IMR-90 (cell line): Measurements from ENCODE around the gene TPGS1. TPM values are rescaled to one million over a fixed set of nuclear protein-coding genes. Genes with fewer than 3 reads are reported as not detected.

ENCODE experiments used
- ATAC-seq: fragments of 200-7000 bp; cut with Tn5 transposase; 2 replicates; pipeline ENCODE4 v1.9.1; 2020; ENCODE audit warnings: low read depth, mild to moderate bottlenecking, moderate library complexity
- BruUV-seq: library from RNA; stranded (reverse); fragments of 400-500 nt; replicated peaks from 2 replicates; lab custom pipeline; 2021; lab: Mats Ljungman, UMichigan
- CTCF ChIA-PET: fragments of 300-600 bp; formaldehyde crosslinking; extraction: SDS; loops from one replicate; lab custom pipeline; 2021; ENCODE audit warnings: antibody characterized with exemption; lab: Yijun Ruan, JAX
- POLR2A ChIA-PET: fragments of 300-600 bp; sonication (Branson Sonifier 250); formaldehyde crosslinking; loops from one replicate; lab custom pipeline; 2022; ENCODE audit warnings: antibody characterized with exemption; ENCODE audit not compliant: unreplicated experiment; lab: Charles Lee
- DNase-seq: peaks from one replicate; pipeline ENCODE4 v3.0.0; 2013
- H2AFZ ChIP-seq: replicated peaks from 2 replicates; pipeline ENCODE3; 2013; ENCODE audit warnings: low read length, mild to moderate bottlenecking; ENCODE audit not compliant: poor library complexity
- H2AK5ac ChIP-seq: 2 replicates; pipeline ENCODE4 v1.6.1; 2013; ENCODE audit warnings: low read depth, low read length, inconsistent platforms
- H2AK9ac ChIP-seq: replicated peaks from 2 replicates; pipeline ENCODE3; 2013; ENCODE audit warnings: mild to moderate bottlenecking, low read depth, low read length, moderate library complexity; ENCODE audit not compliant: poor library complexity
- H2BK120ac ChIP-seq: 2 replicates; pipeline ENCODE4 v1.6.1; 2013; ENCODE audit warnings: low read depth, low read length, inconsistent platforms
- H2BK15ac ChIP-seq: 3 replicates; pipeline ENCODE4 v1.6.1; 2013; ENCODE audit warnings: low read depth, low read length, inconsistent platforms
- H2BK20ac ChIP-seq: 2 replicates; pipeline ENCODE4 v1.6.1; 2013; ENCODE audit warnings: low read depth, mild to moderate bottlenecking, inconsistent platforms, low read length, moderate library complexity
- H2BK5ac ChIP-seq: 2 replicates; pipeline ENCODE4 v1.6.1; 2013; ENCODE audit warnings: mild to moderate bottlenecking, low read depth, low read length, inconsistent platforms; ENCODE audit not compliant: poor library complexity, severe bottlenecking
- H3K14ac ChIP-seq: replicated peaks from 2 replicates; pipeline ENCODE4 v1.6.1; 2013; ENCODE audit warnings: low read depth, low read length, inconsistent platforms
- H3K18ac ChIP-seq: 2 replicates; pipeline ENCODE4 v1.6.1; 2013; ENCODE audit warnings: low read depth, low read length, control low read depth
- H3K23ac ChIP-seq: 2 replicates; pipeline ENCODE4 v1.6.1; 2013; ENCODE audit warnings: low read depth, low read length, inconsistent platforms
- H3K27ac ChIP-seq: 2 replicates; pipeline ENCODE4 v1.5.1; 2013; ENCODE audit warnings: mild to moderate bottlenecking, control low read depth, low read length; ENCODE audit not compliant: insufficient read depth
- H3K27me3 ChIP-seq: 2 replicates; pipeline ENCODE4 v1.6.1; 2013; ENCODE audit warnings: low read length; ENCODE audit not compliant: control insufficient read depth, insufficient read depth
- H3K36me3 ChIP-seq: 2 replicates; pipeline ENCODE4 v1.6.1; 2013; ENCODE audit warnings: low read length, mixed read lengths; ENCODE audit not compliant: control insufficient read depth, insufficient read depth
- H3K4ac ChIP-seq: 2 replicates; pipeline ENCODE4 v1.6.1; 2013; ENCODE audit warnings: low read depth, low read length, inconsistent platforms
- H3K4me1 ChIP-seq: 2 replicates; pipeline ENCODE4 v1.6.1; 2013; ENCODE audit warnings: low read length, mixed read lengths; ENCODE audit not compliant: control insufficient read depth, insufficient read depth
- H3K4me2 ChIP-seq: 2 replicates; pipeline ENCODE4 v1.6.1; 2013; ENCODE audit warnings: low read depth, mild to moderate bottlenecking, control low read depth, low read length, moderate library complexity
- H3K4me3 ChIP-seq: 2 replicates; pipeline ENCODE4 v1.5.1; 2013; ENCODE audit warnings: low read depth, mild to moderate bottlenecking, control low read depth, low read length, moderate library complexity; ENCODE audit not compliant: insufficient read depth
- H3K56ac ChIP-seq: 2 replicates; pipeline ENCODE4 v1.6.1; 2013; ENCODE audit warnings: low read length, inconsistent platforms; ENCODE audit not compliant: insufficient read depth; ENCODE audit errors: extremely low read depth
- H3K79me1 ChIP-seq, 2 experiments: 2 replicates each; pipeline ENCODE4 v1.6.1; 2013; ENCODE audit warnings: low read length in 2 of 2, inconsistent platforms in 1 of 2, low read depth in 1 of 2
- H3K9ac ChIP-seq: 2 replicates; pipeline ENCODE4 v1.6.1; 2013; ENCODE audit warnings: low read depth, low read length, control low read depth
- H3K9me1 ChIP-seq: 2 replicates; pipeline ENCODE4 v1.6.1; 2013; ENCODE audit warnings: low read length, inconsistent platforms; ENCODE audit not compliant: insufficient read depth
- H3K9me3 ChIP-seq: 2 replicates; pipeline ENCODE4 v1.6.1; 2013; ENCODE audit warnings: low read length; ENCODE audit not compliant: control insufficient read depth, insufficient read depth
- H4K20me1 ChIP-seq: 2 replicates; pipeline ENCODE4 v1.6.1; 2013; ENCODE audit warnings: low read length, inconsistent platforms; ENCODE audit not compliant: insufficient read depth
- H4K5ac ChIP-seq: 2 replicates; pipeline ENCODE4 v1.6.1; 2013; ENCODE audit warnings: mild to moderate bottlenecking, low read depth, low read length, control low read depth
- H4K8ac ChIP-seq, 2 experiments: 2 replicates each; pipeline ENCODE4 v1.6.1; 2013; ENCODE audit warnings: low read depth in 2 of 2, low read length in 2 of 2, control low read depth in 1 of 2, inconsistent platforms in 1 of 2
- H4K91ac ChIP-seq: 2 replicates; pipeline ENCODE4 v1.6.1; 2013; ENCODE audit warnings: low read depth, low read length, inconsistent platforms; ENCODE audit not compliant: insufficient read depth
- BHLHE40 ChIP-seq: fragments of 150-350 bp; IDR thresholded peaks from 2 replicates; pipeline ENCODE4 v1.6.1; 2016; ENCODE audit warnings: mild to moderate bottlenecking, low read depth, low read length
- CEBPB ChIP-seq: IDR thresholded peaks from 2 replicates; pipeline ENCODE4 v1.6.1; 2012; ENCODE audit warnings: low read depth, low read length, improper control_type of control experiment
- CHD1 ChIP-seq: IDR thresholded peaks from 2 replicates; pipeline ENCODE4 v1.6.1; 2012; ENCODE audit warnings: low read depth, low read length, improper control_type of control experiment
- FOS ChIP-seq: fragments of 150-350 bp; IDR thresholded peaks from 2 replicates; pipeline ENCODE4 v1.6.1; 2016; ENCODE audit warnings: low read depth, low read length
- MAFK ChIP-seq: IDR thresholded peaks from 2 replicates; pipeline ENCODE4 v1.6.1; 2012; ENCODE audit warnings: low read depth, low read length, improper control_type of control experiment
- MAZ ChIP-seq: IDR thresholded peaks from 2 replicates; pipeline ENCODE4 v1.6.1; 2012; ENCODE audit warnings: low read depth, mild to moderate bottlenecking, low read length, improper control_type of control experiment, moderate library complexity, borderline replicate concordance
- MXI1 ChIP-seq: IDR thresholded peaks from 2 replicates; pipeline ENCODE4 v1.6.1; 2012; ENCODE audit warnings: low read depth, mild to moderate bottlenecking, low read length, moderate library complexity, borderline replicate concordance
- NFE2L2 ChIP-seq: fragments of 150-350 bp; IDR thresholded peaks from 2 replicates; pipeline ENCODE4 v1.6.1; 2016; ENCODE audit warnings: low read depth, mild to moderate bottlenecking, low read length
- POLR2A ChIP-seq: IDR thresholded peaks from 2 replicates; pipeline ENCODE4 v1.6.1; 2012; ENCODE audit warnings: mild to moderate bottlenecking, low read depth, low read length
- RAD21 ChIP-seq: IDR thresholded peaks from 2 replicates; pipeline ENCODE4 v1.6.1; 2012; ENCODE audit warnings: low read length, improper control_type of control experiment
- RCOR1 ChIP-seq: IDR thresholded peaks from 2 replicates; pipeline ENCODE4 v1.6.1; 2012; ENCODE audit warnings: mild to moderate bottlenecking, low read length, improper control_type of control experiment; ENCODE audit not compliant: insufficient replicate concordance
- RFX5 ChIP-seq: IDR thresholded peaks from 2 replicates; pipeline ENCODE4 v1.8.0; 2012; ENCODE audit warnings: low read depth, mild to moderate bottlenecking, low read length, moderate library complexity
- SMC3 ChIP-seq: fragments of 150-350 bp; IDR thresholded peaks from 2 replicates; pipeline ENCODE4 v1.6.1; 2016; ENCODE audit warnings: low read depth, mild to moderate bottlenecking, antibody characterized with exemption, low read length, moderate library complexity
- WGBS, 2 experiments: methylation state at CpG; one replicate each; pipeline versions ENCODE4 v1.1.5 to v1.1.7; 2013; ENCODE audit warnings: missing lambda C conversion rate in 2 of 2; ENCODE audit not compliant: insufficient read length in 1 of 2; ENCODE audit errors: extremely low coverage in 2 of 2; 5-methylcytosine and 5-hydroxymethylcytosine counted together
- dilution Hi-C: fragments of 300-500 bp; cut with HindIII; formaldehyde crosslinking; loops from one replicate; pipeline ENCODE4 v1.14.3; 2018; ENCODE audit warnings: low sequenced_read_pairs; ENCODE audit not compliant: unreplicated experiment
- in situ Hi-C: fragments of 300-500 bp; cut with MboI; formaldehyde crosslinking; loops from 3 replicates; pipeline ENCODE4 v1.14.3; 2019; ENCODE audit warnings: low sequenced_read_pairs, inconsistent platforms, mixed read lengths
- intact Hi-C: fragments of 100-400 bp; cut with micrococcal nuclease; formaldehyde crosslinking; loops from 2 replicates; pipeline ENCODE4 v1.10.0; 2022
- polyA plus RNA-seq, 3 experiments: library from polyadenylated mRNA; depleted of rRNA; stranded (reverse); fragments of >200 nt; gene quantifications; 2 replicates each; pipeline ENCODE4 v1.2.3, GENCODE V29; 2012; ENCODE audit warnings: low replicate concordance in 1 of 3
- total RNA-seq: library from RNA; depleted of rRNA; stranded (reverse); fragments of >200 nt; gene quantifications from 2 replicates; pipeline ENCODE4 v1.2.3, GENCODE V29; 2012
- TF ChIP-seq, protein P1 (sequence below): conservative IDR thresholded peaks from 2 replicates; pipeline ENCODE4 v1.5.1; 2012; ENCODE audit warnings: mild to moderate bottlenecking, low read depth, low read length, improper control_type of control experiment
- TF ChIP-seq, protein P2 (sequence below): fragments of 150-350 bp; IDR thresholded peaks from 2 replicates; pipeline ENCODE4 v1.6.1; 2017; ENCODE audit warnings: mild to moderate bottlenecking, antibody characterized with exemption, low read length, low read depth
- TF ChIP-seq, protein P3 (sequence below): fragments of 150-350 bp; IDR thresholded peaks from 2 replicates; pipeline ENCODE4 v1.6.1; 2016; ENCODE audit warnings: low read depth, mild to moderate bottlenecking, low read length, moderate library complexity, borderline replicate concordance

TPGS1 gene
- total and polyA plus RNA-seq, 2 of the 4 experiments (the other 2 are of a cell fraction) = 2.7 to 6.3 TPM

DNA sequence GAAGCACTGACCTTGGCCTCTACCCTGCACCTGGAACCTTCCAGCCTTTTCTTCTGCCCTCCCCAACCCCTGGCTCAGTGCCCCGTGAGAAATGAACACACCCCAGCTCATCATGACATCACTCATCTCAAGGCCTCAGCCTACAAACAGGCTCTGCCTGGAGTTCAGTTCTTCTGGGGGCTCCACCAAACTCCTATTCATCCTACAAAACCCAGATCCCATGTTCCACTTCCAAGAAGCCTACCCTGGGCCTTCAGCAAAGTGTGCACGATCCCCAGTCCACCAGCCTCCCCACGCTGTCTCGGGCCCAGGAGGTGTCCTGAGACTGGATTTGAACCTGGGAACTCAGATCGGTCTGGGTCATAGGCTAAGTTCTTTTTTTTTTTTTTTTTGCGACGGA lies 37.5 kb upstream of the TPGS1 start:
- Histone ChIP-seq H4K8ac (no peak overlapping the region), H2AK9ac (no peak overlapping the region), H3K9me3 (no peaks in the 10 kb centered on the region), H3K4me3 (no peak overlapping the region), H3K18ac (no peak overlapping the region), H3K23ac (no peak overlapping the region), H3K9ac (no peak overlapping the region), H3K9me1 (no peaks in the 10 kb centered on the region), H3K27me3 (no peaks in the 10 kb centered on the region; the same call in 1 of the 2 replicates), H3K79me1 (no peaks in the 10 kb centered on the region), H4K91ac (no peak overlapping the region), H2BK20ac (no peak overlapping the region), H3K14ac (no peak overlapping the region), H4K5ac (no peak overlapping the region), H3K4me1 (peaks cover 3% of the 10 kb centered on the region; the same call in 1 of the 2 replicates), H2AFZ (no peak overlapping the region), H2BK5ac (no peak overlapping the region), H2BK120ac (no peak overlapping the region), H3K4ac (no peak overlapping the region), H3K36me3 (no peaks in the 10 kb centered on the region), H3K56ac (no peak overlapping the region), H3K4me2 (no peak overlapping the region), H3K27ac (no peak overlapping the region), H2BK15ac (no peak overlapping the region), H2AK5ac (no peak overlapping the region), H4K20me1 (no peaks in the 10 kb centered on the region)
- ChIA-PET POLR2A (no interaction called here), CTCF (no interaction called here)
- whole genome bisulfite sequencing, 2 experiments = 86% methylated on average over 1 of the region's 7 CpGs; no CpG with 5 or more reads in 1 of the 2 experiments
- TF ChIP-seq POLR2A (no peak), MXI1 (no peak), SMC3 (no peak), MAFK (no peak), RCOR1 (no peak), CEBPB (no peak), RFX5 (no peak), FOS (no peak), MAZ (no peak), NFE2L2 (no peak), RAD21 (no peak), BHLHE40 (no peak), CHD1 (no peak)
- TF ChIP-seq, protein P1, sequence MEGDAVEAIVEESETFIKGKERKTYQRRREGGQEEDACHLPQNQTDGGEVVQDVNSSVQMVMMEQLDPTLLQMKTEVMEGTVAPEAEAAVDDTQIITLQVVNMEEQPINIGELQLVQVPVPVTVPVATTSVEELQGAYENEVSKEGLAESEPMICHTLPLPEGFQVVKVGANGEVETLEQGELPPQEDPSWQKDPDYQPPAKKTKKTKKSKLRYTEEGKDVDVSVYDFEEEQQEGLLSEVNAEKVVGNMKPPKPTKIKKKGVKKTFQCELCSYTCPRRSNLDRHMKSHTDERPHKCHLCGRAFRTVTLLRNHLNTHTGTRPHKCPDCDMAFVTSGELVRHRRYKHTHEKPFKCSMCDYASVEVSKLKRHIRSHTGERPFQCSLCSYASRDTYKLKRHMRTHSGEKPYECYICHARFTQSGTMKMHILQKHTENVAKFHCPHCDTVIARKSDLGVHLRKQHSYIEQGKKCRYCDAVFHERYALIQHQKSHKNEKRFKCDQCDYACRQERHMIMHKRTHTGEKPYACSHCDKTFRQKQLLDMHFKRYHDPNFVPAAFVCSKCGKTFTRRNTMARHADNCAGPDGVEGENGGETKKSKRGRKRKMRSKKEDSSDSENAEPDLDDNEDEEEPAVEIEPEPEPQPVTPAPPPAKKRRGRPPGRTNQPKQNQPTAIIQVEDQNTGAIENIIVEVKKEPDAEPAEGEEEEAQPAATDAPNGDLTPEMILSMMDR = no peak
- TF ChIP-seq, protein P2, sequence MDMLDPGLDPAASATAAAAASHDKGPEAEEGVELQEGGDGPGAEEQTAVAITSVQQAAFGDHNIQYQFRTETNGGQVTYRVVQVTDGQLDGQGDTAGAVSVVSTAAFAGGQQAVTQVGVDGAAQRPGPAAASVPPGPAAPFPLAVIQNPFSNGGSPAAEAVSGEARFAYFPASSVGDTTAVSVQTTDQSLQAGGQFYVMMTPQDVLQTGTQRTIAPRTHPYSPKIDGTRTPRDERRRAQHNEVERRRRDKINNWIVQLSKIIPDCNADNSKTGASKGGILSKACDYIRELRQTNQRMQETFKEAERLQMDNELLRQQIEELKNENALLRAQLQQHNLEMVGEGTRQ = no peak
- TF ChIP-seq, protein P3, sequence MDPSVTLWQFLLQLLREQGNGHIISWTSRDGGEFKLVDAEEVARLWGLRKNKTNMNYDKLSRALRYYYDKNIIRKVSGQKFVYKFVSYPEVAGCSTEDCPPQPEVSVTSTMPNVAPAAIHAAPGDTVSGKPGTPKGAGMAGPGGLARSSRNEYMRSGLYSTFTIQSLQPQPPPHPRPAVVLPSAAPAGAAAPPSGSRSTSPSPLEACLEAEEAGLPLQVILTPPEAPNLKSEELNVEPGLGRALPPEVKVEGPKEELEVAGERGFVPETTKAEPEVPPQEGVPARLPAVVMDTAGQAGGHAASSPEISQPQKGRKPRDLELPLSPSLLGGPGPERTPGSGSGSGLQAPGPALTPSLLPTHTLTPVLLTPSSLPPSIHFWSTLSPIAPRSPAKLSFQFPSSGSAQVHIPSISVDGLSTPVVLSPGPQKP = no peak
- ATAC-seq = no peak
- intact Hi-C loops = no loop called here
- dilution Hi-C loops = no loop called here
- BruUV-seq = no TSS peak
- in situ Hi-C loops = no loop called here
- no peak for DNase-seq
